Measurements from ENCODE around the gene RNF182. TPM values are rescaled to one million over a fixed set of nuclear protein-coding genes. Genes with fewer than 3 reads are reported as not detected.

Gene RNF182
- total RNA-seq, 1 donor from 2014 or later = not detected

DNA sequence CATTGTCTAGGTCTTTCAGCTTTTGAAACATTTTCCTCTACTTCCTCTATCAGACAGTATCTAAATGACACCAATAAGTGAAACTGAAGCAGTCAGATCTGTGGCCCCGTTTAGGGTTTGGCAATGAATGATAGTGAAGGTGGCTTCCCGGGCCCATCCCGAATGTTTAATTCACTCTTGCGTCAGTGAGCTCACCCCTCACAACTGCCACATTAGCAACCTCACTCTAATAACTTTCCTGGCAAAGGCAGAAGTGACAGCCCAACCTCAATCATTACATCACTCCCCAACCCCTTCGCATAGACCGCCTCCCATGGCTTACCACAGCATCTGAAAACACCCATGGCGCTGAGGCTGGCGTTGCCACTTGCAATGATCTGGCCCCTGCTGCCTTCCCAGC is 100.4 kb downstream of the RNF182 start:
- TF ChIP-seq, protein P1, sequence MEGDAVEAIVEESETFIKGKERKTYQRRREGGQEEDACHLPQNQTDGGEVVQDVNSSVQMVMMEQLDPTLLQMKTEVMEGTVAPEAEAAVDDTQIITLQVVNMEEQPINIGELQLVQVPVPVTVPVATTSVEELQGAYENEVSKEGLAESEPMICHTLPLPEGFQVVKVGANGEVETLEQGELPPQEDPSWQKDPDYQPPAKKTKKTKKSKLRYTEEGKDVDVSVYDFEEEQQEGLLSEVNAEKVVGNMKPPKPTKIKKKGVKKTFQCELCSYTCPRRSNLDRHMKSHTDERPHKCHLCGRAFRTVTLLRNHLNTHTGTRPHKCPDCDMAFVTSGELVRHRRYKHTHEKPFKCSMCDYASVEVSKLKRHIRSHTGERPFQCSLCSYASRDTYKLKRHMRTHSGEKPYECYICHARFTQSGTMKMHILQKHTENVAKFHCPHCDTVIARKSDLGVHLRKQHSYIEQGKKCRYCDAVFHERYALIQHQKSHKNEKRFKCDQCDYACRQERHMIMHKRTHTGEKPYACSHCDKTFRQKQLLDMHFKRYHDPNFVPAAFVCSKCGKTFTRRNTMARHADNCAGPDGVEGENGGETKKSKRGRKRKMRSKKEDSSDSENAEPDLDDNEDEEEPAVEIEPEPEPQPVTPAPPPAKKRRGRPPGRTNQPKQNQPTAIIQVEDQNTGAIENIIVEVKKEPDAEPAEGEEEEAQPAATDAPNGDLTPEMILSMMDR (IDR thresholded peaks at IDR 0.05; ENCODE audit: insufficient read depth, low read length, severe bottlenecking) = no peak
- FAIRE-seq = no peak
- no peaks in the 10 kb centered on the region for H3K27me3 ChIP-seq (ENCODE audit: control insufficient read depth, insufficient read depth, low read length)

DNA sequence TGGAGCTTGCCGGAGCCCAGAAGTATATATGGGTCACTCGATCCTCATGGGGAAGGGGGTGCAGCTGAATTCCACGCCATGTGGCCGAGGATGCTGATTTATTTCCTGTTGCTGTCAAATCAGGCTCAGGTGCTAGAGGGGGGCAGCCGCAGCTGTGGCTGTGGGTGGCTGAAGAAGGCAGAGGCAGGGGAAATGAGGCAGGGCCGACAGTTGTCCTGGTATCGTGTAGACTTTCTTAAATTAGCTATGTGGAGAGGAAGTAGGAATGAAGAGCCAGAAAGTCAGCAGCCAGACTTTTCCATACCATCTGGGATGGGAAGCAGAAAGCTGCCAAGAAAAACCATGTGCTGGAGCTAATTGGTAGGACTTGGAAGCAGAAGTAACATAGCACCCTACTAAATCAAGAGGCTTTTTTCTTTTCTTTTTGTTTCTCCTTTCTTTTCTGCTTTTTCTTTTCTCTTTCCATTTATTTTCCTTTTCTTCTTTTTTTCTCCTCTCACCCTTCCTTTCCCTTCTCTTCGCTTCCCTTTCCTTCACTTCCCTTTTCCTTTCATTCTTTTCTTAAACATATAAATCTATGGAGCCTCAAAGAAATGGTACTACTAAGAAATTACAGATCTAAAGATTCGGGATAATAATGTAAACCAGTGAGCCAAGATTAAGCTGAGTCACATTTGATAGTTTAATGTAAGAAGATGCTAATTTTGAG is 102.2 kb downstream of the RNF182 start:
- TF ChIP-seq, protein P1 (IDR thresholded peaks at IDR 0.05; ENCODE audit: insufficient read depth, low read length, severe bottlenecking) = no peak
- Histone ChIP-seq H3K4me3 (ENCODE audit: low read depth, low read length) (no peak overlapping the region), H3K36me3 (ENCODE audit: control insufficient read depth, insufficient read depth, low read length) (no peaks in the 10 kb centered on the region), H3K27me3 (ENCODE audit: control insufficient read depth, insufficient read depth, low read length) (peaks cover 2% of the 10 kb centered on the region)
- DNase-seq (ENCODE audit: low read depth) (no peak), FAIRE-seq (no peak)

More for the DNA sequence above, 100.4 kb downstream of the RNF182 start:
- DNase-seq (ENCODE audit: low read depth) = no peak
- Histone ChIP-seq H3K4me3 (ENCODE audit: low read depth, low read length) (no peak overlapping the region), H3K36me3 (ENCODE audit: control insufficient read depth, insufficient read depth, low read length) (no peaks in the 10 kb centered on the region)

DNA sequence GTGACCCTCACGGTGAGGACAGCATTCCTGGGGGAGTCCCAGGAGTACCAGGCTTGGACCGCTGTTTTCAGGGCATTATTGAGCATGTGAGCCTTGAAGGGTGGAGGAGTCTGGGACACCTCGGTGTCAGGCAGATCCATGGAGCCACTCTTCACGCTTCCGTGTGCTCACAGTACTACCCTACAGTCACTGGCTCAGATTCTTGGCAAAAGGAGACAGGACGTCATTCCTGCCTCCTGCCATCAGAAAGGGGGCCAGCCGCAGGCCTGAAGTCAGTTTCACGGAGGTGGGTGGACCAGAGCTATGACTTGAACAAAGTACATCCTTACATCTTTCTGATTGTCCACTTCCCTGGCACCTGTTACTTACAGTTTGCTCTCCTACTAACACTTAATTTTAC is 103.9 kb downstream of the RNF182 start:
- TF ChIP-seq, protein P1 (IDR thresholded peaks at IDR 0.05; ENCODE audit: insufficient read depth, low read length, severe bottlenecking) = no peak
- FAIRE-seq = no peak
- no peak for DNase-seq (ENCODE audit: low read depth)
- Histone ChIP-seq H3K36me3 (ENCODE audit: control insufficient read depth, insufficient read depth, low read length) (no peaks in the 10 kb centered on the region), H3K27me3 (ENCODE audit: control insufficient read depth, insufficient read depth, low read length) (peaks cover 2% of the 10 kb centered on the region), H3K4me3 (ENCODE audit: low read depth, low read length) (no peak overlapping the region)

DNA sequence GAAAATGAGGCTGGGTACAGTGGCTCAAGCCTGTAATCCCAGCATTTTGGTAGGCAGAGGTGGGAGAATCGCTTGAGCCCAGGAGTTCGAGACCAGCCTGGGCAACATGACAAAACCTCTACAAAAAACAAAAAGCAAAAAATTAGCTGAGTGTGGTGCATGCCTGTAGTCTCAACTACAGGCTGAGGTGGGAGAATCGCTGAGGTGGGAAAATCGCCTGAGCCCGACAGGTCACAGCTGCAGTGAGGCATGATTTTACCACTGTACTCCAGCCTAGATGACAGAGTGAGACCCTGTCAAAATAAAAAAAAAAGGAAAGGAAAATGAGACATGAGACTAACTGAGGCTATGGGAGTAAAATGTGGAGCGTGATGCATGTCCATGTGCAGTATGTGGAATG is 104.9 kb downstream of the RNF182 start:
- FAIRE-seq (no peak), DNase-seq (ENCODE audit: low read depth) (no peak)
- Histone ChIP-seq H3K27me3 (ENCODE audit: control insufficient read depth, insufficient read depth, low read length) (peaks cover 2% of the 10 kb centered on the region), H3K36me3 (ENCODE audit: control insufficient read depth, insufficient read depth, low read length) (no peaks in the 10 kb centered on the region), H3K4me3 (ENCODE audit: low read depth, low read length) (no peak overlapping the region)
- TF ChIP-seq, protein P1 (IDR thresholded peaks at IDR 0.05; ENCODE audit: insufficient read depth, low read length, severe bottlenecking) = no peak

Other genes with a start within 250 kb of the RNF182 start
- 27.4 and 39.4 TPM in 2 replicates for gene RANBP9, start 213.1 kb upstream of the RNF182 start, total RNA-seq
- gene MCUR1, start 110.4 kb upstream of the RNF182 start, total RNA-seq = 10.0 and 15.1 TPM in 2 replicates
- 0.53 and 1.0 TPM in 2 replicates for gene CD83, start 192.8 kb downstream of the RNF182 start, total RNA-seq